PC-9 (cell line): ENCODE results near the gene DGCR2.

Experiments used
- CTCF ChIP-seq: fragments of 200-600 bp; sonication (generic); conservative IDR thresholded peaks from 2 replicates; pipeline ENCODE4 v1.6.1; 2017; ENCODE audit warnings: mixed run types, antibody characterized with exemption, mild to moderate bottlenecking, moderate library complexity
- EZH2 ChIP-seq: fragments of 200-600 bp; sonication (generic); IDR thresholded peaks from 2 replicates; pipeline ENCODE4 v1.8.0; 2017; ENCODE audit warnings: antibody characterized with exemption, low read depth

- TF ChIP-seq CTCF (no peak), EZH2 (no peak)
Observed at GRCh38 chr22:19052941-19053541, 69.2 kb downstream of the DGCR2 start.
